Activated CD4-positive, alpha-beta memory T cell treated with anti-CD3 and anti-CD28 coated beads for 36 hours (primary cell): Measurements from ENCODE around the gene HNRNPA1. TPM values are rescaled to one million over a fixed set of nuclear protein-coding genes. Genes with fewer than 3 reads are reported as not detected.
A peak's percentile ranks its signal among the peaks of the same experiment; 100 is the strongest.

ENCODE experiments used
- CTCF ChIA-PET: fragments of 350-600 bp; sonication (Branson Sonifier 250); formaldehyde crosslinking; loops from one replicate; lab custom pipeline; 2021; ENCODE audit warnings: antibody characterized with exemption, inconsistent platforms; lab: Charles Lee
- POLR2A ChIA-PET: fragments of 350-600 bp; sonication (Branson Sonifier 250); formaldehyde crosslinking; loops from one replicate; lab custom pipeline; 2021; ENCODE audit warnings: antibody characterized with exemption; lab: Charles Lee
- DNase-seq: peaks from one replicate; pipeline ENCODE4 v3.0.0-alpha.2; 2020
- H3K27ac Mint-ChIP-seq: one replicate; pipeline ENCODE4 v1.8.0; 2021; ENCODE audit warnings: mixed read lengths
- H3K27me3 Mint-ChIP-seq: one replicate; pipeline ENCODE4 v1.8.0; 2021; ENCODE audit warnings: mixed read lengths
- H3K36me3 Mint-ChIP-seq: one replicate; pipeline ENCODE4 v1.8.0; 2021; ENCODE audit warnings: mixed read lengths
- H3K4me1 Mint-ChIP-seq: one replicate; pipeline ENCODE4 v1.8.0; 2021; ENCODE audit warnings: low read depth, mixed read lengths
- H3K4me3 Mint-ChIP-seq: one replicate; pipeline ENCODE4 v1.8.0; 2021; ENCODE audit warnings: mild to moderate bottlenecking, mixed read lengths
- H3K9me3 Mint-ChIP-seq: one replicate; pipeline ENCODE4 v1.8.0; 2021; ENCODE audit warnings: mixed read lengths
- intact Hi-C: fragments of 100-400 bp; cut with micrococcal nuclease; formaldehyde crosslinking; loops from one replicate; pipeline ENCODE4 v1.15.1; 2023
- total RNA-seq, 2 experiments: library from RNA; stranded (reverse); gene quantifications; one replicate each; pipeline ENCODE4 v1.2.3, GENCODE V29; 2021

HNRNPA1 gene
- total RNA-seq, 2 experiments from 2014 or later = 2,070 to 2,080 TPM

DNA sequence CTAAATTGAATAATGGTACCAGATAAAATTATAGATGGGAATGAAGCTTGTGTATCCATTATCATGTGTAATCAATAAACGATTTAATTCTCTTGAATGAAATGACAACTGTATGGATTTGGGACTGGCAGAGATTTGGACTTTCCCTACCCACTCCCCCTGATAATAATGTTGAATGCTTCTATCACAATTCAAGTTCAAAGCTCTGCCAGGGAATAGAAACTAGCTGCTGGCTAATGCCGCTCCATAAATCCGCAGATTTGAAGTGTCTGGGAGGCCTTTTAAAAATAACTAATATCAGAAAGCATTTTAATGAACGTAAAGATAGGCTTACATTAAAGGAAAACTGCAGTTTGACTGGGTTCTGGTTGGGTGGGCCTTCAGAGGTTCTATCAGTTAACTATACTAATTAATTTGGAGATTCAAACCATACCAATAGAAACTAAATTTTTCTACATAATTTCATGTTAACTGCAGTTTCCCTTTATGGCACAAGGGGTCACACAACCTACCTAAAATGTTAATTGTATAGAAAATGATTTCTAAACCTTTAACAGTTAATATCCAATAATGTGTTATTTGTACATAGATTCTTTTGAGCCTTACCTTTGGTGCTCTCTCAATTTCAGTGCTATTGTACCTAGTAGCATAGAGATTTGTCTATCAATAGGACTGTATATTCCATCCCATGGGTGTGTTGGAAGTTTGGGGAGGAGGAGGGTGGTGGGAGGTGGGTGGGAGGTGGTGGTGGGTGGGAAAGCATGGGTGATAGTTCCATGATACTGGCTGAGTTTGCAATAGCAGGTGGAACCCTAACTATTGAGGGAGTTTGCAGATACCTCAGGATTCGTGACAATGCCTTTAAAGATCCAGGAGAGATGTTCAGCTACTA is 4.9 kb downstream of the HNRNPA1 start:
- Mint-ChIP-seq H3K9me3 (no peaks in the 10 kb centered on the region), H3K4me3 (peak overlapping the region; percentile 47), H3K36me3 (peaks cover 2% of the 10 kb centered on the region), H3K4me1 (peaks cover 39% of the 10 kb centered on the region), H3K27ac (peak overlapping the region; percentile 52), H3K27me3 (no peaks in the 10 kb centered on the region)
- ChIA-PET CTCF (interaction anchor here (0.6 to 3.2 kb wide), 7 partner anchors 34 to 94 kb away, joined by 3 to 18 read pairs (median 7); partner anchors contain the start of gene COPZ1), POLR2A (interaction anchor here (0.5 to 2.2 kb wide), 8 partner anchors 11 to 74 kb away, joined by 3 to 12 read pairs (median 4); partner anchors contain the start of gene COPZ1)
- DNase-seq = no peak
- intact Hi-C loops = no loop called here

DNA sequence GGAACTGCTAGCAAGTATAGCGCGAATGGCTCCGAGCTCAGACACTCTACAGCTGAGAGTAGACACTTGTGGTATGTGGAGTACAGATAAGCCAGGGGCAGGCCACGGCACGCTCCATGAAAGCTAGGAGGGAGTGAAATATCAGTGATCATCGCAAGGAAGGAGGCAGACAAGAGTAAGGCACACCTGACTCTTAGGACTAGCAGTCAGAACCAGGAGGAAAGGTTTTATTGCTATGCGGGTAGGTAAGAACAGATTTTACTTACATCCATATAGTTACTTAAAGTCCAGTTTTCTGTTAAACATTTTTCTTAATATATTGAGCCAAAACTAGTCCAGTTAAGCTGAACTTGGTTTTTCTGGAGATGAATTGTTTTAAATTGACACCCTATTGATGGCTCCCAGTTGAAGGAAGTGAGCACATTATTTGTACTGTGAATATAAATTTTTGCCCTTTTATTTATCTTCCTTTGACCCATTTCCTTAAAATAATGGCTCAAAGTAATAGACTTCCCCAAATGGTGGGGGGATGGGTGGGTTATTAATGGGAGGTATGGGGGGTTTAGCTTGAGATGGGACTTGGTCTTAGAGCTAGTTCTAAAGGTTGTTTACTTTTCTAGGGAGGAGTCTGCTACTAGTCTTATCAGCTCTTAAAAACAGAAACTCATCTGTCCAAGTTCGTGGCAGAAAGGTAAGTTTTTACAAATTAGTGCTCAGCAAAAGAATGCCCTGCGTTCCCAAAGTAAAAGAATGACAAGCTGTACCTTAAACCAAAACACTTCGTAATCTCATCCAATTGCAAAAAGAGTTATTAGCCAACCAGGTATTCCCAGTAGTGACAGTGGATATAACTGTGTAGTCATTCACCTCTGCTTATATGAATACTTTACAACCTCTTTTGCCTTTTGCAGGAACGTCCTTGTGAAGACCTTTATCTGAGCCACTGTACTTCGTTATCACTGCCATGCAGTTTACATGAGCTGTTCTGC is 5.8 kb downstream of the HNRNPA1 start:
- Mint-ChIP-seq H3K9me3 (no peaks in the 10 kb centered on the region), H3K27ac (peak overlapping the region; percentile 11), H3K4me1 (peaks cover 39% of the 10 kb centered on the region), H3K4me3 (peak overlapping the region; percentile 47), H3K36me3 (peaks cover 2% of the 10 kb centered on the region), H3K27me3 (no peaks in the 10 kb centered on the region)
- CTCF ChIA-PET = interaction anchor here (0.7 to 3.2 kb wide), 12 partner anchors 9 to 95 kb away, joined by 3 to 18 read pairs (median 4); partner anchors contain the start of genes COPZ1 and NFE2
- intact Hi-C loops = no loop called here
- no peak for DNase-seq
- POLR2A ChIA-PET = interaction anchor here (0.5 to 2.2 kb wide), 12 partner anchors 10 to 204 kb away, joined by 3 to 12 read pairs (median 4); partner anchors contain the start of gene COPZ1

DNA sequence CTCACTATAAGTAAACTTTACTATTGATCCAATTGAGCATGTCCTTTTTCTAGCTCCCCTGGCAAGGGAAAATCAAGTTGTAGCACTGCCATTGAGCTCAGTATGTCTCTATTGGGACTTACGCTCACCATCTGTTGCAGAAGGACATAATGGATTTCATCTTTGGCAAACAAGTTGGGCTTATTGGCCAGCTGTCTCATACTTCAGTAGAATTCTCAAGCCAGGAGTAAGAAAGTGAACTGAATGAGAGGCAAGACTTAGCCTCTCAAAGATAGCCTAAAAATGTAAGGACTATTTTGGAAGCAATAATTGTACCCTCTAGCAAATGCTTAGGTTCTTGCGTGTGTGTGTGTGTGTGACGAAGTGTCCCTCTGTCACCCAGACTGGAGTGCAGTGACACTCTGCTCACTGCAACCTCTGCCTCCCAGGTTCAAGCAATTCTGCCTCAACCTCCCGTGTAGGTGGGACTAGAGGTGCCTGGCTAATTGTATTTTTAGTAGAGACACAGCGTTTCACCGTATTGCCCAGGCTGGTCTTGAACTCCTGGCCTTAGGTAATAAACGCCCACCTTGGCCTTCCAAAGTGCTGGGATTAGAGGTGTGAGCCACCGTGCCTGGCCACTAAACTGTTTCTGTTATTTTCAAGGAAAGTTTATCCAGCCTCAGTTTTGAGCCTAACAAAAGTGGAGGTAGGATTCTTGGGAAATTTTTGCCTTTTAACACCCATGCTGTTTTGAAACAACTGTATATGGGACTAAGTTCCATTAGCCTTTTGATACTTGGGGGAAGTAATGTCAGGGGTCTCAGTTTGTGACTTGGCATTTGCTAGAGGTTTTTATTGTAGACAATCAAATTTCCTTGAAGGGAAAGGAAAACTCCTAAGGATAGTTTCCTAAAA is 7.0 kb downstream of the HNRNPA1 start:
- H3K4me3 Mint-ChIP-seq = no peak overlapping the region
- H3K27me3 Mint-ChIP-seq = no peaks in the 10 kb centered on the region
- intact Hi-C loops = no loop called here
- H3K36me3 Mint-ChIP-seq = peaks cover 2% of the 10 kb centered on the region
- no peak for DNase-seq
- H3K4me1 Mint-ChIP-seq = peaks cover 36% of the 10 kb centered on the region
- no peaks in the 10 kb centered on the region for H3K9me3 Mint-ChIP-seq
- no peak overlapping the region for H3K27ac Mint-ChIP-seq
- ChIA-PET CTCF (interaction anchor here (0.7 to 3.2 kb wide), 10 partner anchors 10 to 94 kb away, joined by 3 to 18 read pairs (median 4); partner anchors contain the start of genes COPZ1 and NFE2), POLR2A (interaction anchor here (1.0 to 2.2 kb wide), 9 partner anchors 7 to 83 kb away, joined by 3 to 12 read pairs (median 5); partner anchors contain the start of genes CBX5, COPZ1 and HNRNPA1)

DNA sequence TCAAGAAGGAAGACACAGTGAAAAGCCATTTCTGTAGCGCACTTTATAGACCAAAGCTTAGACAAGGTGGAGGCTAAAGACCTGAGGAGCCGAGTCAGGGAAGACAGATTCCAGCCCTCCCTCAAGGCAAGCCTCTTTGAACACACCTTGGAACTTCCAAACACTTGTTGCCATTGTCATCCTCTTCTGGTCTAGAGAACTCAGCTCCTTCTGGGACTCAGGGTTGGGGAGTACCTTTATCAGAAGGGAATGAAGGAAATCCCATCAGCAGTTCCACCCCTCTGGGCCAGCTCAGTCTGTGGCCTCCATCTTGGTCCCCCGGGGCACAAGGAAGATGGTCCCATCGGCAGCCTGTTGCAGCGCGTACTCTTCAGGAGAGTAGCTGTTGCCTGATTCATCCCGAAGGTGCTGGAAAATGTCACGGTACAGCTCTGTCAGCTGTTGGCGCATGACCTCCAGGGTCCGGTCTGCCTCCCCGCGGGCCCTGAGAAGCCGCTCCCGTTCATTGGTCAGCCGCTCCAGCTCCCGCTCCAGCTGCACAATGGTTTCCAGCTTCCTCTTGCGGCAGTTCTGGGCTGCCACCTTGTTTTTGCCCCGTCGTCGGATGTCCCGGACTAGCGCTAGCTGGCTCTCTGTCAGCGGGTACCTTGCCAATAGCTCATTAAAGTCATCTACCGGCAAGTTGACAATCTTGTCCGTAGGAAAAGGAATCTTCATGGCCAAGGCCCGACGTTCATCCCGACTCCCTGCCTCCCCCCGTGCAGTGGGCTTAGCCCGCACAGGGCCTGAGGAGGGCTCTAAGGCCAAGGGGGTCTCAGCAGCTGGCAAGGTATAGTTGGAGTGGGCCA is 11.8 kb downstream of the HNRNPA1 start:
- Mint-ChIP-seq H3K4me1 (no peaks in the 10 kb centered on the region), H3K4me3 (no peak overlapping the region), H3K36me3 (peaks cover 2% of the 10 kb centered on the region), H3K27me3 (no peaks in the 10 kb centered on the region), H3K27ac (no peak overlapping the region), H3K9me3 (no peaks in the 10 kb centered on the region)
- no peak for DNase-seq
- CTCF ChIA-PET = interaction anchor here (0.6 to 11.4 kb wide), 23 partner anchors 9 to 235 kb away, joined by 3 to 101 read pairs (median 5); partner anchors contain the start of gene COPZ1
- intact Hi-C loops = loop anchor here (5.0 kb wide), 1 partner anchor 40 kb away; no protein-coding TSS in a partner anchor
- POLR2A ChIA-PET = interaction anchor here (2.2 kb wide), 1 partner anchor 9 kb away, joined by 7 read pairs; no protein-coding TSS in a partner anchor

DNA sequence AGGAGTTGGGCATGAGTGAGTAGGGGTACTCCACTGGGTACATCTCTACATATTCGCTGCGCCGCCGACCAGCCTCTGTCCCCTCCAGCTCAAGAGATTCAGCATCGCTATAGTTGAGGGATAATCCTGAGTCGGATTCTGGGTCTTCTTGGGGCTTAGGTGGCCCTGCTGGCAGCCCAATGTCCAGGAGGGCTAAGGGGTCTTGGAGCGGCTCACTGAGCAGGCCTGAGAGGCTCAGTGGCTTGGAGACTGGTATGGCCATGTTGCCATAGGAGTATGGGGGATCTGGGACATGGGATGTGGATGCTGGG is 12.4 kb downstream of the HNRNPA1 start:
- intact Hi-C loops = loop anchor here (5.0 kb wide), 1 partner anchor 41 kb away; no protein-coding TSS in a partner anchor
- Mint-ChIP-seq H3K4me3 (no peak overlapping the region), H3K27ac (no peak overlapping the region), H3K36me3 (peaks cover 2% of the 10 kb centered on the region), H3K27me3 (no peaks in the 10 kb centered on the region), H3K4me1 (peaks cover 3% of the 10 kb centered on the region), H3K9me3 (no peaks in the 10 kb centered on the region)
- CTCF ChIA-PET = interaction anchor here (0.6 to 11.4 kb wide), 26 partner anchors 9 to 234 kb away, joined by 3 to 101 read pairs (median 4); partner anchors contain the start of gene COPZ1
- no peak for DNase-seq
- POLR2A ChIA-PET = interaction anchor here (2.2 kb wide), 1 partner anchor 10 kb away, joined by 7 read pairs; no protein-coding TSS in a partner anchor

DNA sequence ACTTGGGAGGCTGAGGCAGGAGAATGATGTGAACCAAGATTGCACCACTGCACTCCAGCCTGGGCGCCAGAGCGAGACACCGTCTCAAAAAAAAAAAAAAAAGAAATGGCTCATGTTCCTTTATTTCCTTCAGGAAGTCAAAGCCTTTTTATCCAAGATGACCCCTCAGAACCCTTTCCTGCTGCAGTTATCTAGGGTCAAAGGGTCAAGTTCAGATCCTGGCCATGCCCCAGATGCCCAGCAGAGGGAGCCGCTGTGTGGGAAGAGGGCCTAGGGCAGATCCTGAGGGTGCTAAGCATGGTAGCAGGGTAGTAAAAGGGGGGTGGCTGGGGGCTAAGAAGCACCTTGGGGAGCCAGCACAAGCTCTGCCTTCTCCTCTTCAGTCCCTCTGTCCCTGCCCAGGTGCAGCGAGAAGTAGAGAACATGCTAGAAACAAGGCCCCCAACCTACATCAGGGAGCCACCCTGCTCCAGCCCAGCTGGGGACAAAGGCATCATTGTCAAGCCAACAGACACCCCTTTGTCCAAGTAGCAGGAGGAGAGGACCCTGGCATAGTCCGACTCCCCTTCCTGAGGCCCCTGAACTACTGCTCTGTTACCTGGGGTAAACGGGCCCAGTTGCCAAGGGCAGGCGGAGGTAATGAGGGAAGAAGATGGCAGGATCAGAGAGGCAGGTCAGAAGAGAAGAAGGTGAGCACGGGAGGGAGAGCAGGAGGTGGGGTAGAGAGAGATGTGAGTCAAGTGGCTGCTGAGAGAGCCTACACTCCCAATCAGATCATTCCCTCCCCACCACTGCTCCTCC is 13.8 kb downstream of the HNRNPA1 start:
- no peak overlapping the region for H3K4me3 Mint-ChIP-seq
- no peak overlapping the region for H3K27ac Mint-ChIP-seq
- H3K27me3 Mint-ChIP-seq = peaks cover 2% of the 10 kb centered on the region
- CTCF ChIA-PET = interaction anchor here (0.6 to 11.4 kb wide), 34 partner anchors 8 to 121 kb away, joined by 3 to 101 read pairs (median 4); partner anchors contain the start of gene COPZ1
- H3K4me1 Mint-ChIP-seq = peaks cover 3% of the 10 kb centered on the region
- H3K9me3 Mint-ChIP-seq = no peaks in the 10 kb centered on the region
- peak; percentile 79 for DNase-seq
- POLR2A ChIA-PET = no interaction called here
- H3K36me3 Mint-ChIP-seq = no peaks in the 10 kb centered on the region
- intact Hi-C loops = loop anchor here (1.0 to 5.0 kb wide), 4 partner anchors 30 to 74 kb away; no protein-coding TSS in a partner anchor

DNA sequence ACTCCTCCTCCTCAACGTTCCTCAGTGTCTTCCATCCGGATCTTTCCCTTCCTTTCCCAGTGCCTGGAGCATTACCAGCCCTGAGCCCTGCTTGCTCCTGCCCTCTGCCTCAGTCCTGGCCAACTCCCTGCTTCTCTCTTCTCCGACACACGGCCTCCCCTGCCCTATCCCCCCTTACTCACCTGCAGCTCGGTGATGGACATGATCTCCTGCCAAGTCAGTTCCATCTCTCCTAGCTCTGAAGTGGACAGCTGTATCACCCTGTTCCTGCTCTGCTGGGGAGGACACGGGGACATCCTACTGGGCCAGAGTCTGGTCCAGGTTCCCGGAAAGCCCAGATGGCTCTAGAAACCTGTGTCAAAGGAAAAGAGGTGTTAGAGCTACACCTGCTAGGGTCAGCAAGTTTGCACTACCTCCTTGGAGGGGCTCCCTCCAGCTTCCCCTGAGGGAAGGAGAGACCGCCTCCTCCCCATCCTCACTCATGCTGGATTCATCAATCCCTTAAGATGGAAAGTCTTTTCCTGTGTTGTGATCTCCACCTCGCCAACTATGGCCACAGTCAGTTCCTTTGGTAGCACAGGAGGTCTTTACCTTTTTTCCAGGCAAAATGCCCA is 14.5 kb downstream of the HNRNPA1 start:
- no peak for DNase-seq
- H3K4me1 Mint-ChIP-seq = peaks cover 3% of the 10 kb centered on the region
- intact Hi-C loops = loop anchor here (1.0 to 5.0 kb wide), 4 partner anchors 29 to 73 kb away; no protein-coding TSS in a partner anchor
- no peaks in the 10 kb centered on the region for H3K9me3 Mint-ChIP-seq
- no peaks in the 10 kb centered on the region for H3K36me3 Mint-ChIP-seq
- peaks cover 8% of the 10 kb centered on the region for H3K27me3 Mint-ChIP-seq
- no peak overlapping the region for H3K27ac Mint-ChIP-seq
- ChIA-PET POLR2A (interaction anchor here (2.2 kb wide), 1 partner anchor 9 kb away, joined by 6 read pairs; no protein-coding TSS in a partner anchor), CTCF (interaction anchor here (0.6 to 11.4 kb wide), 19 partner anchors 12 to 538 kb away, joined by 3 to 101 read pairs (median 9); partner anchors contain the start of gene COPZ1)
- H3K4me3 Mint-ChIP-seq = no peak overlapping the region

DNA sequence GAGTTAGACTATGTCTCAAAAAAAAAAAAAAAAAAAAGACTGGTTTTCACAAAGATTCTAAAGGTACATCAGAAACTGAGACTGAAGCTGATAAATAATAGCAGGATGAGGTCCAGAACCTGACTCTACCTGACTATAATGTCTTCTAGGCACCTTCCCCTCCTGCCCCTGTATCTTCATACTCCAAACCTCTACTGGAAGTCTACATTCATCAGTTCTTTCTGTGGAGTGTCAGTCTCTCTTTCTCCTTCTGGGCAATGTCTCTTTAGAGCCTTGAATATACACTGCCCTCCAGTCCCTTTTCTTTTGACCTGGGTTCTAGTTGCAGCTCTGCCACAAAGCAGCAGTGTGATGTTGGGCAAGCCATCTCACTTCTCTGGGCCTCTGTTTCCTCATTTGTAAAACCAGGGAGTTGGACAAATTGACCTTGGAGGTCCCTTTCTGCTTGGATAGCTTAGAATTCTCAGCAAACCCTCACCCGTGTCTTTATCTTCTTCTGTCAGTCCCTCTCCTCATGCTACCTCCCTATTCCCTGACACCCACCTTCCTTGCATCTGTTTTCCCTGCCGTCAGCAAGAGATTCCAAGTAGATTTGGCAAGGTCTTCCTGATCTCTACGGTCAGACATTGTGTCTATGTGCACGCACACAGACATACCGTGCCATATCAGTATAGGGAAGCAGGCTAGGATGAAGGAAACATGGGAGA is 16.0 kb downstream of the HNRNPA1 start:
- Mint-ChIP-seq H3K27ac (no peak overlapping the region), H3K4me1 (peaks cover 6% of the 10 kb centered on the region), H3K36me3 (no peaks in the 10 kb centered on the region), H3K4me3 (no peak overlapping the region), H3K9me3 (no peaks in the 10 kb centered on the region), H3K27me3 (peaks cover 22% of the 10 kb centered on the region)
- ChIA-PET CTCF (interaction anchor here (0.7 to 11.4 kb wide), 11 partner anchors 28 to 147 kb away, joined by 3 to 101 read pairs (median 9); partner anchors contain the start of gene COPZ1), POLR2A (interaction anchor here (2.2 kb wide), 1 partner anchor 10 kb away, joined by 6 read pairs; no protein-coding TSS in a partner anchor)
- no peak for DNase-seq
- intact Hi-C loops = no loop called here
